GM19099 (cell line): Measurements from ENCODE around the gene COX7A2.
A peak's percentile ranks its signal among the peaks of the same experiment; 100 is the strongest.

Experiments used
- POLR2A ChIP-seq: IDR thresholded peaks from 3 replicates; pipeline ENCODE4 v1.6.1; 2011; ENCODE audit warnings: low read depth; ENCODE audit not compliant: insufficient read length; ENCODE audit errors: extremely low read depth

The COX7A2 gene

DNA sequence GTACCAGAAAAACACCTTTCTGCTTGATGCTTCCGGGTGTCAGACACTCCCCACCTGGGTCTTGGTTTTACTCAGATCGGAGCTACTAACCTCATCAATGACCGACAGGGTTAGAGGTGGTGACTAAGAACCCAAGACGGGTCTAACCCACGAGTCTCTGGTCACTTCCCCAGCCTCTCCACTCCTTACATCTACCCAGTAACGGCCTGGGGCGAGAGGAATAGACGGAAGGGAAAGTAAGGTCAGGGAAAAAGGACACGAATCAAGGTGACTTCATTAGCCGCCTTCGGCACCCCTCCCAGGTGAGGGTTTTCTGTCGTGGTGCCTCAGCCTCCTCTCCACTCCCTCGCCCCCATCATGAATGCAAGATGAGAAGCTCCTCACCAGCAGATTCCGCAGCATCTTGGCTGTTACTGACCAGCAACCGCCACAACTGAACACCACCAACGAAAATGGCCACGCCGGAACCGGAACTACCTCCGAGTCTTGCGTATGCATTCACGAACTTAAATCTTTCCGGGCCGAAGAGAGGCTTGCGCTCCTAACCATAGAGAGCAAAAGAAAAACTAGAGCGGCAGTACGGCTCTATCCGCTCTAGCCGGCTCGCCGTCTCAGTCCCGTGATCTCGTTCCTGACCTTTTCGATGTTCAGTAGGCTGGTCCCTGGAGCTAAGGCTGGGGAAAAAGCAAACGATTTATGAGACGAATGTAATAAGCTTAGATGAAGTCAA is at the start of gene COX7A2:
Gene COX7A2, minus strand, starts transcription at position 469 of the 730 bp plus-strand sequence. Its CDS starts 67 bp downstream, at position 402.
- peak; percentile 95 for TF ChIP-seq POLR2A

DNA sequence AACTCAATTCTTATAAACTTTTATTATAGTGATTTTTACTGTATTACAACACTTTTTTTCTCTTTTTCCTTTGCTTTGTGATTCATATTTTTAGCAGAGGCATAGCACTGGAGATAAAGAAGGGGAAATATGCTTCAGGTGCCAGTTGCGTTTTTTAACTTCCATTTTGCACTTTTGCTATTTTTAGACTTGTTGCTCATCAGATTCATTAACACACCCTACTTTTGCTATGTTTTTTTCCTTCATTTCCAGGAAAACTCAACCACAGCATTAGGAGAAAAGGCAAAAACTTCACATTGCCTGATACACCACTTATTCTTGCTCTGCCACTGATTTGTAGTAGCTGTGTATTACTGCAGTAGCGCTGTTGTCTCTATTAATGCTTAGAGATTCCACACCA is 49.0 kb upstream of the COX7A2 start:
- no peak for TF ChIP-seq POLR2A

- TF ChIP-seq POLR2A: no peak
These were observed 48.1 kb upstream of the COX7A2 start for GRCh38 chr6:75291744-75292143.

DNA sequence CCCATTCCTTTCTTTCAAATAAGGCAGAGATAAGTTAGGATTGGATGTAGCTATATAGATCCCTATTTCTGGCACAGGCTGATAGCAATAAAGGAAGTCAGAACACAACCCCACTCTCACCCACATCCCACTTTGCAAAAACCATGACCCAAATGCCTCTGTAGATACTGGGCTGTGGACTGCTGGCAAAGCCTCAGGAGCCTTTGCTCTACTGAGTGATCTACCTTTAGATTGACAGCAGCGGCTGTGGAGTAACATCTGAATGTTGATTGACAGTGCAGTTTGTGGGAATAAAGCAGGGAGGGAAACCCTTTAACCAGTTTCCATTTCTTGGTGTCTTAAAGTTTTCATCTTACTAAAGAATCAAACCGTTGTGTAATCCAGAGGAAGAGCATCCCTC is 47.7 kb upstream of the COX7A2 start:
- TF ChIP-seq POLR2A: no peak

- no peak for TF ChIP-seq POLR2A
These were observed 46.7 kb upstream of the COX7A2 start for GRCh38 chr6:75290136-75290945.

DNA sequence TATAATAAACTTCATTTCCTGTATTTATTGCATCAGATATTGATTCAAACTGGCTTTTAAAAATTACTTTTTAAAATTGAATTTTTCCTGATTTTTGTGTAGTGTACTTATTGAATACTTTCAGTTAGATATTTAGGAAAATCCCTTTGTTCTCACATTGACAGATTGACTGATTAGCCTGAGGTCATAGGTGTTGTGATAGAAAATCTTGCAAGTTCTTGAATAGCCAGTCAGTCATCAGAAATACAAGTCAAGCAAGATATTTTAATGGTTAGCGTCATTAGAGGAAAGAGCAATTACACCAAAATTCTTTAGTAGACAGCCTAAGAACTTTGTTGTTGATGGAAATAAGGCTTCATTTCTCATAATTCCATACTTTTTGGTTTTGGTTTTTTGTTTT is 44.4 kb upstream of the COX7A2 start:
- no peak for TF ChIP-seq POLR2A

DNA sequence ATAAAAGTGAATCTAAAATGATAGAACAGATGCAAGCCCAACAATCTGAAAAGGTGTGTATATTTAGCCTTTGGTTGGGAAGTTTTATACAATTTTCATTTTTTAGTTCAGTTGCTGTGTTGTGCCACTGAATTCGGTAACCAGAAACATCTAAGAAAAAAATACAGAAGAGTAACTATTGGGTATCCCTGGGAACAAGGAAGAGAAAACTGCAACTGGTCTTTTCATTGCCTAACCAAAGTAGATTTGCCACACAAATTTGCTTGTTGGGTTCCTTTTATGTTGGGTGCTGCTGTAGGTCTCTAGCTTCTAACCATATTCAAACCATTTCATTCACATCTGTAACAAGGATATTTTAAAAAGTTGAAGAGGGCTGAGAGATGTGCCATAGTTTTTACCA is 43.8 kb upstream of the COX7A2 start:
- TF ChIP-seq POLR2A: no peak

DNA sequence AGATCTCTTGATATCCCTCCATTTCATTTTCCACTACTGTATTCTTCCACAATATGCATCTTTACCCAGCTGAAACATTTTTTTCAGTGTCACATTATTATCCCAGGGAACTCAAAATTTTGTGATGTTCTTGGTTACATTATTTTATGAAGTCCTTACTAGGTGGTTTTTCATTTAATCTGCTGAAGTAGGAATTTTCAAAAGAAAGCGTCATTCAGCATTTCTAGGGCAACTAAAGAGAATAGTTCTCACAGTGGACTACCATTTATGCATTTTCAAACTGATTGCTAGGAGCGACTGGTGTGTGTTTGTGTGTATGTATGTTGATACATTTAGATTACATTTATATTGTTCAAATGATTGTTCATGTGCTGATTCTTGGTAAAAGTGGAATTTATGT is 43.4 kb upstream of the COX7A2 start:
- TF ChIP-seq POLR2A: no peak

- no peak for TF ChIP-seq POLR2A
These were observed 41.7 kb upstream of the COX7A2 start for GRCh38 chr6:75285283-75285639.

DNA sequence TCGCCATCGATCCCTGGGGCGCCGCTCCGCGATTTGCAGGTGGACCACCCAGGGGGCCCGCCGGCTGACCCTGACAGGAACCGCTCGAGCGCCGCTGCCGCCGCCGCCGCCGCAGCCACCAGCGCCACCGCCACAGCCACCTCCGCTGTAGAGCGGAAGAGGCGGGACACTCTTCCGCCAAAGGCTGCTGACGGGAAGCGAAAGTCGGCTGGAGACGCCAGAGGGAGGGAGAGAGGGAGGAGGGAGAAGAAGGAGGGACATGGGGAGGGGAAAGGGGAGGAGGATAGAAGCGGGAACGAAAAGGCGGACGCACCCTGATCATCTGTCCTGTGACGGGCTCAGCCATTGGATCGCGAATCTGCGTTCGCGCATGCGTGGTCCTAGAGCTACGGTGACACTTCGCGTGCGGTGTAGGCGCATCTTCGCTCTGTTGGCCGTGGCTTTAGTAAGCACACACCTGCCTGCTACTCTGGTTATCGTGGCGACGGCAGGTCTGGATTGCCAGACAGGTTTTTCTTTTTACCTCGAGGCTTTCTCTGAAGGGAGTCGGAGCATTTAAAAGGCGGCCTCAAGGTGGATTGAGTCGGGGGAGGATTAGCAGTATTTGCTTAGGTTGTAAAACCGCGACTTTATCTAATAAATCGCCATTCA is 41.2 kb upstream of the COX7A2 start, which contains the start of gene TMEM30A:
Gene TMEM30A, minus strand, starts transcription at position 161 of the 651 bp plus-strand sequence. Its CDS starts 154 bp downstream, at position 7.
- peak; percentile 98 for TF ChIP-seq POLR2A

DNA sequence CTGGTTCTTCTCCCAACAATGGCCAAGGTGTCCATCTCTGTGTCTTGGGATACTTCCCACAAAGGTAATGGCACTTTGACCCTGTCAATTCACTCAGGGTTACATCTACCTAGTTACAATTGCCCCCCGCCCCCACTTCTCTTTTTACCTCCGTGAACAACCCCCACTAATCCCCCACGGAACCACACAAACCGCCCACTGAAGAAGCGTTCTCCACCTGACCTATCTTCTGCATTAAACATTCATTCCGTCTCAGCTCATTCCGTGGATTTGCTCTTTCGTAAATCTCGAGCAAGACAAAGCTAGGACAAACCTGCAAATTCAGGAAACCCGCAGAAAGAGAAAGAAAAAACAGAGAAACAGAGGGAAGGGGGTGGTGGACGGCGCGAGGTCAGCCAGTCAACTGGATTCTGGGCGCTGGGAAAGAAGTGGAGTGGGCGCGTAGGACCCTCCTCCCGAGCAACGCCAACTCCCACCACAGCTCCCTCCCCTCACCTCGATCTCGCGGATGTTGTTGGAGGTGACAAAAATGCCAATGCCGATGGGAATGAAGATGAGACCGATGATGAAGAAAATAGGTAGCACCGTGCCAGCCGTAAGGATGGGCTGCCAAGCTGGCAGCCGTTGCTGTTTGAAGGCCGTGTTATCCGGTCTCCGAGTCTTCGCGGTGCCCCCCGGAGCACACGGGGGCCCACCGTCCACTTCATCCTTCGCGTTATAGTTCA is 40.5 kb upstream of the COX7A2 start:
- TF ChIP-seq POLR2A: no peak

DNA sequence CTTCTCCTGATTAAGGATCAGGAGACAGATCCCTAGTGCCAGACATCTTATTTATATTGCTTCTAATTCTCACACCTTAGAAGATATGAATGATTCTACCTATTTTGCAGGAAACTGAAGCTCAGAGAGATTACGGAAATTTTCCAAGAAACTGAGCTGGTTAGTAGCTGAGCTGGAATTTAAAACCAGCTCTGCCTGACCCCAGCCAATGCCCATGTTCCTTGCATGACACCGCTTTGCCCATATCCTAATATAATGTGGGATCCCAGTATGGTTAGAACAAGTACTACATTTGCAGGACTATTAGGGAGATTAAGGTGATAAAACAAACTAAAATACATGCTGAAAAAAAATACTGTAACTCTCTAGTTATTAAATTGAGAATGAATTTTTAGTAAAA is 39.1 kb upstream of the COX7A2 start:
- no peak for TF ChIP-seq POLR2A

- no peak for TF ChIP-seq POLR2A
These were observed 38.1 kb upstream of the COX7A2 start for GRCh38 chr6:75281653-75282052.

- TF ChIP-seq POLR2A: no peak
These were observed 36.7 kb upstream of the COX7A2 start for GRCh38 chr6:75280131-75280855.
